Stimulated activated naive CD8-positive, alpha-beta T cell treated with anti-CD3 and anti-CD28 coated beads, Interleukin-15, amount 100 ng/mL, for 72 hours (primary cell): ENCODE results near the gene AMN1.

Experiments
- ATAC-seq: fragments of 150-1000 bp; cut with Tn5 transposase; 2 replicates; pipeline ENCODE4 v1.10.0; 2021; ENCODE audit warnings: mild to moderate bottlenecking, moderate library complexity
- DNase-seq, 2 donors: peaks; one replicate each; pipeline ENCODE4 v3.0.0; 2021 to 2022
- H3K27ac Mint-ChIP-seq, 2 donors: one replicate each; pipeline ENCODE4 v1.8.0; 2022; ENCODE audit warnings: mild to moderate bottlenecking in 2 of 2, mixed read lengths in 2 of 2, moderate library complexity in 2 of 2
- H3K27me3 Mint-ChIP-seq: one replicate; pipeline ENCODE4 v1.8.0; 2022; ENCODE audit warnings: mixed read lengths
- H3K4me1 Mint-ChIP-seq: one replicate; pipeline ENCODE4 v1.8.0; 2022; ENCODE audit warnings: mild to moderate bottlenecking, mixed read lengths
- H3K4me3 Mint-ChIP-seq, 2 donors: one replicate each; pipeline ENCODE4 v1.8.0; 2022; ENCODE audit warnings: mild to moderate bottlenecking in 2 of 2, mixed read lengths in 2 of 2, moderate library complexity in 1 of 2
- H3K9me3 Mint-ChIP-seq, 2 donors: one replicate each; pipeline ENCODE4 v1.8.0; 2022; ENCODE audit warnings: mixed read lengths in 2 of 2

AMN1 gene

GRCh38 chr12:31634620-31635019, 94.2 kb downstream of the AMN1 start:
- Mint-ChIP-seq H3K4me3 (no peak overlapping the region), H3K27me3 (no peaks in the 10 kb centered on the region), H3K4me1 (peaks cover 10% of the 10 kb centered on the region), H3K27ac (no peak overlapping the region), H3K9me3 (no peaks in the 10 kb centered on the region)
- DNase-seq, result no peak
- ATAC-seq, result no peak

GRCh38 chr12:31633464-31633863, 95.4 kb downstream of the AMN1 start:
- H3K9me3 Mint-ChIP-seq, result no peaks in the 10 kb centered on the region
- H3K27me3 Mint-ChIP-seq, result no peaks in the 10 kb centered on the region
- H3K4me1 Mint-ChIP-seq, result peaks cover 10% of the 10 kb centered on the region
- DNase-seq (no peak), ATAC-seq (no peak)
- H3K4me3 Mint-ChIP-seq, result no peak overlapping the region
- H3K27ac Mint-ChIP-seq, result no peak overlapping the region

GRCh38 chr12:31631809-31632208, 97.0 kb downstream of the AMN1 start:
- Mint-ChIP-seq H3K4me3 (no peak overlapping the region), H3K9me3 (no peaks in the 10 kb centered on the region)

GRCh38 chr12:31631023-31631724, 97.6 kb downstream of the AMN1 start:
- Mint-ChIP-seq H3K4me3 (no peak overlapping the region), H3K4me1 (peaks cover 2% of the 10 kb centered on the region), H3K9me3 (no peaks in the 10 kb centered on the region), H3K27ac (no peak overlapping the region), H3K27me3 (no peaks in the 10 kb centered on the region)
- no peak for ATAC-seq
- no peak for DNase-seq

More at GRCh38 chr12:31631809-31632208, 97.0 kb downstream of the AMN1 start:
- ATAC-seq (no peak), DNase-seq (no peak)
- Mint-ChIP-seq H3K4me1 (peaks cover 8% of the 10 kb centered on the region), H3K27ac (no peak overlapping the region), H3K27me3 (no peaks in the 10 kb centered on the region)

- Mint-ChIP-seq H3K27ac (no peak overlapping the region), H3K4me1 (no peaks in the 10 kb centered on the region), H3K27me3 (no peaks in the 10 kb centered on the region), H3K9me3 (no peaks in the 10 kb centered on the region), H3K4me3 (no peak overlapping the region)
- DNase-seq (no peak), ATAC-seq (no peak)
These were observed 98.8 kb downstream of the AMN1 start for GRCh38 chr12:31629756-31630732.

GRCh38 chr12:31627456-31628054, 101.3 kb downstream of the AMN1 start:
- no peak overlapping the region for H3K4me3 Mint-ChIP-seq
- no peaks in the 10 kb centered on the region for H3K9me3 Mint-ChIP-seq
- no peak overlapping the region for H3K27ac Mint-ChIP-seq
- ATAC-seq (no peak), DNase-seq (no peak)
- no peaks in the 10 kb centered on the region for H3K4me1 Mint-ChIP-seq
- no peaks in the 10 kb centered on the region for H3K27me3 Mint-ChIP-seq

- H3K4me3 Mint-ChIP-seq, result no peak overlapping the region
- H3K27me3 Mint-ChIP-seq, result no peaks in the 10 kb centered on the region
- no peak for DNase-seq
- ATAC-seq, result no peak
- H3K4me1 Mint-ChIP-seq, result no peaks in the 10 kb centered on the region
- H3K27ac Mint-ChIP-seq, result no peak overlapping the region
- H3K9me3 Mint-ChIP-seq, result no peaks in the 10 kb centered on the region
These were observed 102.4 kb downstream of the AMN1 start for GRCh38 chr12:31626270-31626995.

GRCh38 chr12:31622038-31622437, 106.8 kb downstream of the AMN1 start:
- no peak overlapping the region for H3K27ac Mint-ChIP-seq
- DNase-seq (no peak), ATAC-seq (no peak)
- H3K4me3 Mint-ChIP-seq, result no peak overlapping the region
- no peaks in the 10 kb centered on the region for H3K9me3 Mint-ChIP-seq
- H3K27me3 Mint-ChIP-seq, result no peaks in the 10 kb centered on the region
- H3K4me1 Mint-ChIP-seq, result no peaks in the 10 kb centered on the region
